ENCODE results near the gene RALY.
"Not testable (repeated sequence)": the region's sequence is repeated elsewhere in the genome, so short reads cannot be mapped to it uniquely, and the experiment has no call there.

RALY gene

DNA sequence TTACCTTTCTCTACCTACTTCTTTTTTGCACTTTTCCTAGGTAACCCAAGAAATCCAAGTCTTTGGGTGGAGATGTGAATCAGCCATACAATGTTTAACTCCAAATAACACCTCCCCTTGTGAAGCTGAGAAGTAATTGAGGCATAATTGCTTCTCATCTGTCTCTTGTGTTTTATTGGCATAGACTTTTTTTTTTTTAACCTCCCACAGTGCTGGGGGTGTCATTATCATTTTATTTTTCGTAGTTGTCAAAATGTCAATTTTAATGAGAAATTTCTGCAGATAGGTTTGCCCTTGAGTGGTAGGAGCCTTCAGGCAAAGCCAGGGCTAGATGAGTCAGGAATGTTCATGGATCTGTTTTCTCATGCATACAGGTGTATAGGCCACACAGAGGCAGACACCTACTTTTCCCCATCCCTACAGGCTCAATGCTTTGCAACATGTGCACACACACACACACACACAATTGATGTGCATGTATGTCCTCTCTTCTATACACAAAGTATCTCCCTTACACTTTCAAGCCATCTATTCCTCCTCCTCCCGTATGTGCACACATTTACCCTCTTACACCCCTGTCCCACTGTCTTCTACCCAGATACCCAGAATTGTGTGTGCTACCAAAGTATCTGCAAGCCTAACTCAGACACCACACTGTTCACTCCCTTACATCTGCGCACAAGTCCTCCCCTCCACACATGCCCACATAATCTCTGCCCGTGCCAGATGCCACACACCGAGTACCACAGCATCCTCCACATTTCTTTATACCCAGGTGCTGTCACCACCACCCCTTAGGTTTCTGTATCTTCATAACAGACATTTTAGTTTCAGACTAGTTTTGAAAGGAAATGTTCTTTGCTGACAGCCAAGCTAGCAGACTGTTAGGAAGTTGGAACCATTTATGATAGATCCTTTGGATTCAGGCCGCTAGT is 22.0 kb downstream of the RALY start:
- no peak for DNase-seq (ENCODE audit: low read depth in 2 of 2)

DNA sequence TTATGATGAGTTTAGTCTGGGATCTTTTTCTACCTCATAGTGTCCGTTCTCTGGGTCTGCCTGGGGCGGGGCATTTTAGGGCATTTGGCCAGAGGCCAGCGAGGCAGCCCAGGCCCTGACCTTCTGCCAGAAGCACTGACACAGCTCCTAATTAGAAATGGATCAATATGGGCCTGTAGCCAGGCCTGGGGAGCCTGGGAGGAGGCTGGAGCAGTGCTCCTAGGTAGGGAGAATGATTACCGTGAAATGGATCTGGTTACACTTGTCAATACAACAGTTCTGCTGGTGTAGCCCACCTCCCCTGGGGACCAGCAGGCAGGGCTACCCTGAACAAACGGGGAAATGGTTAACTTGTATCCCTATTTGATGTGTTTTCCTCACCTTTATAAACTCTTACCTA is 23.0 kb downstream of the RALY start:
- DNase-seq (ENCODE audit: low read depth in 2 of 2): no peak

DNA sequence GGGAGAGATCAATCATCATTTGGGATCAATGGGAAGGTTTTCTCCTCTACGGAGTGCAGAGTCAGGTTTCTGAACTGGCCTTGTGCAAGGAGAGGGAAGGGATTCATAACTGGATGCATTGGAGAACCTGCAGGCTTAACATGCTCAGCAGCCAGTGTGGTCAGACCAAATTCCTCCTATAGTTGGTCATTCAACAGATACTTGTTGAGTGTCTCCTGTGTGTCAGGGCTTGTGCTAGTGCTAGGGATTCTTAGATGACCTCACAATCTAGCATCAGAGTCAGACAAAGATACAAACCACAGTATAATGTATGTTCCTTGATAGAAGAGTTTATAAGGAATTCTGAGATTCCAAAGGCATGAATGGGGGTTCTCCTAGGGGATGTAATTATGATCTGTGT is 23.9 kb downstream of the RALY start:
- DNase-seq (ENCODE audit: low read depth in 2 of 2): no peak

DNA sequence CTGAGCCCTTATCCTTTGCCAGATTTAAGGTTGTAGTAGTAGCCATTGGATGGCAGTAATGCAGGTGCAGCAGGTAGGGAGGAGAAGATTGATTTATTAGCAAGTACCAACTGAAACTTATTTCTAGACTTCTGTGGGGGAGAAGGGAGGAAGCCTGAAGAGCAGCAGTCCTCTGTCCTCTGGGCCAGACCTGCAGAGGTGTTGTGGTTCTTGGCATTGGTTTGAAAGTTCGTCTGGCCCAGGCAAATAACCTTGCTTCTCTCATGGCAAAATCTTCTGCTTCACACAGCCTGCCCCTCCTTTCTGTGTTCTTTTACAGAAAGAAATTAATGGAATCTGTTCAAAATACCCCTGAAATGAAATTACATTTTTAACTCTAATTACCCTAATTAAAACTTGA is 24.5 kb downstream of the RALY start:
- no peak for DNase-seq (ENCODE audit: low read depth in 2 of 2)

DNA sequence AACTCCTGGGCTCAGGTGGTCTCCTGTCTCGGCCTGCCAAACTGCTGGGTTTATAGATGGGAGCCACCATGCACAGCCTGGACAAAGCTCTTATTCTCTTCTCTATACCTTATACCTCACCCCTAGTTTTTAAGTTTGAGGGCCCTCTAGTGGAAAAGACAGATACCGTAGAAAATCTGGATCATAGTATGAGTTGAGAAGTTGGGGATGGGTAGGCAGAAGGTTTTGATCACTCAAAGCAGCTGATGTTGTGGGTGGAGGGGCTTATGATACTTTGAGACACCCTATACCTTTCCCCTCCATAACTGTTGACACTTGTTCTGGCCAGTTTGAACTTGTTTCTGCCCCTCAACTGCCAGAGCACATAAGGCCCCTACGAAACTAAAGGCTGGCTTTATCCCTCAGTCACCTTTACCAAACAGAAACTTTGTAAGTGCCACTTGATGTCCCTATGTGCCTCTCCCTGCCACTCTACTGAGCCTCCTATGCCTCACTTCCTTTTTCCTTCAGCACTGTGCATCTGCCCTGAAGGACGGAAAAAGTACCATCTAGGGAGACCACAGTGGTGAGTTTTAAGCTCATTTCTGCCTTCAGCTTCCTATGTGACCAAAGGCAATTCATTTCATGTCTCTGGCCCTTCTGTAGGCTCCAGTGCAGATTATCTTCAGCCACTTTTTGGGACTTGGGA is 28.6 kb downstream of the RALY start:
- DNase-seq (ENCODE audit: low read depth in 2 of 2): no peak

DNA sequence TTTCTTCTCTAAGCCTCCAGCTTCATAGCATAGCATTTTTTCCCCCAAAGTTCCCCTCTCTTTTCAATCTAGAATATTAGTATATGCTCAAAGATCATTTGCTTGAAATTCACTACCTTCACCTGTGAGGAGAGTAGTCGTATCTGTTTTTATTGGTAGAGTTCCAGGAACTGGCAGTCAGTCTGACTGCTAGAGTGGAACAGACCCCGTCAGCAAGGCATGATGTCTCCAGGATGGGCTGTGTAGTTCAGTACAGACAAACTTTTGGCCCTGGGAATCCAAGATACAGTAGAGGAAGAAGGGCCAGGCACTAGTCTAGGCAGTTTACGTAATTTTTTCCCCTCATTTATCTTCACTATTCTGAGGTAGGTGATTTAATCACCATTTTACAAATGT is 29.1 kb downstream of the RALY start:
- DNase-seq (ENCODE audit: low read depth in 2 of 2): no peak

DNA sequence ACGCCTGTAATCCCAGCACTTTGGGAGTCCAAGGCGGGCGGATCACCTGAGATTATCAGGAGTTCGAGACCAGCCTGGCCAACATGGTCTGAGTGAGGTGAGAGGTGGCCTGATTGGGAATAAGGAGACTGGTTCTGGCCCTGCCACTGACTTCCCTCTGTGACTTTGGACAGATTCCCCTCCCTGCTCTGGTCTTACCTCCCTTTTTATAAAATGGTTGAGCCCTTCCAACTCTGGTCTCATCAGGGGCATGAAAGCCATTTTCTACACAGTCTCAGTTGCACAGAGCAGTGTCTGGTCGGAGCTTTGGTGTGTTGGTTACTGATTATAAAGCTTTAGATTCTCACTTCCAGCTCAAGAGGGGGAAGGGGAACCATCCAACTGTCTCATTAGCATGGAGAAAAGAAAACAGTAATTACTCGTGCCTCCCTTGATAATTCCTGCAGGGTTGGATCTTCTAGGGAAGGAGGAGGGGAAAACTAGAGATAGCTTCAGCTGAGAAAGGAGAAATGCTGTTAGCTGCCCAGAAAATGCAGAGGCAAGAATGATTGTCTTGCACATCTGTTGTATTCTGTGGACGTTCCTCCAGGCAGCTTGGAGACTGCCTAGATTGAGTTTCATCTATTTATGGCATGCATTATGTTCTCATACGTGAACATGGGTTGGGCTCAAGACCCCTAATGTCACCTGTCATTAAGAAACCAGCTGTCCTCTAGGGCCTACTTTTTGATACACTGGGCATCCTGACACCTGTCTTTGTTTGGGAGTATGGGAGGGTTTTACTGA is 30.4 kb downstream of the RALY start:
- no peak for DNase-seq (ENCODE audit: low read depth in 2 of 2)

DNA sequence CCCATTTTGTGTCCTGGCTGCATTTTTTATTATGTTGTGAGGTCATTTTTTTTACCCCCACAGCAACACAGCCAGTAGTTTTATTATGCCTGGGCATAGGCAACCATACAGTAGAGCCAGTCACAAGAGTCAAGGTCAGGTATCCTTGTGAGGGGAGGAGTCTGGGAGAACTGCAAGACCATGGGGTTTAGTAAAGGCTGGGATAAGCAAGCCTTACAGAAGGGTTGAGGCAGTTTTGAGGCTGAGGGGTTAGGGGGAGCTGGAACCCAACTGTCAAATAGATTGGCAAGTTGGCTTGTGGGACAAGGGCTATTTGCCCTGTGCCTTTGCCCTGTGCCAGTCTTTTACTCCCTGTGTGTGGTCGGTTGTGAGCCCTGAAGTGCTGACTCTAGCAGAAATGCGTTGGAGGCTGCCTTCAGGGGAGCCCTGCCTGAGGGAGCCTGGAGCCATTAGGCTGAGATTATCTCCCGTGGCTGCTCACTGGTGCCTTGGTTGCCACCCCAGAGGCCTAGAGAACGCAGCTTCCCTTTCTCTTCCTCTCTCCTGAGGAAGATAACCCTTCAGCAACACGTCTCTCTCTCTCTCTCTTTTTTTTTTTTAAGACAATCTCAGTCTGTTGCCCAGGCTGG is 31.1 kb downstream of the RALY start:
- DNase-seq (ENCODE audit: low read depth in 2 of 2): no peak

DNA sequence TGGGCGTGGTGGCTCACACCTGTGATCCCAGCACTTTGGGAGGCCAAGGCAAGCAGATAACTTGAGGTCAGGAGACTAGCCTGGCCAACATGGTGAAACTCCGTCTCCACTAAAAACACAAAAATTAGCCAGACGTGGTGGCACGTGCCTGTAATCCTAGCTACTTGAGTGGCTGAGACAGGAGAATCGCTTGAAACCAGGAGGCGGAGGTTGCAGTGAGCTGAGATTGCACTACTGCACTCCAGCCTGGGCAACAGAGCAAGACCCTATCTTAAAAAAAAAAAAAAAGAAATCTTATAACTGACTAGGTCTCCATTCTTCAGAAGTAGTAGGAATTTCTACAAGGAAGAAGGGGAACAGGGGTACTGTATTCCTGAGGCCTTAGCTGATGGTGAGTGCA is 34.3 kb downstream of the RALY start:
- DNase-seq (ENCODE audit: low read depth in 2 of 2): not testable (repeated sequence)

DNA sequence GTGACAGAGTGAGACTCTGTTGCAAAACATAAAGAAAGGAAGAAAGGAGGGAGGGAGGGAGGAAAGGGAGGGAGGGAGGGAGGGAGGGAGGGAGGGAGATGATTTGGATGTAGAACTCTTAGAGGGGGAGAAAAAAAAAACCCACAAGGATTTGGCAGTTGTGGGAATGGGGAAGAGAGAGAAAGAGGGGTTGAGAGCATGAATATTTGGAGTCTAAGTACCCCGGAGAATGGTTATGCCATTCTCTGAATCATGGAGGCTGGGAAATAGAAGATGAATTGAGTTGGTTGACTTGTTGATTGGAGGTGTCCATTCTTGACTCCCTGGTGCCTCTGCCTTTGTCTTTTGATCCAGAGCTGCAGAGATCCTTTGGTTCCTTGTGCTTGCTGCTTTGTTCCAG is 35.7 kb downstream of the RALY start:
- no peak for DNase-seq (ENCODE audit: low read depth in 2 of 2)

DNA sequence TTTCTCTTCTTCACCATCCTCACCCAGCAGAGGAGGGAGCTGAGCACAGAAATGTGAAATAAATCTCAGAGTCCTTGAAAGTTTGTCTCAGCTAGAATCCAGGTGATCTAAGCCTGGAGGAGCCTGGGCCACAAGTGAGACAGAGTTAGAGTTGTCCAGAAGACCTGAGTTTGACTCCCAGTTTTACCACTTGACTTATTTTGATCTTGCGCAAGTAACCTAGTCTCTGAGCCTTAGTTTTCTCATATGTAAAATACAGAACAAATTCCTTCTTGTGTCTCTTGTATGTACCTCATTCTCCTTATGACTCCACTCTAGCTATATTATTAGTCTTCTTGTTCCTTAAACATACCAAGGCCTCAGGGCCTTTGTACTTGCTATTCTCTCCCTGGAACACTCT is 36.7 kb downstream of the RALY start:
- no peak for DNase-seq (ENCODE audit: low read depth in 2 of 2)

DNA sequence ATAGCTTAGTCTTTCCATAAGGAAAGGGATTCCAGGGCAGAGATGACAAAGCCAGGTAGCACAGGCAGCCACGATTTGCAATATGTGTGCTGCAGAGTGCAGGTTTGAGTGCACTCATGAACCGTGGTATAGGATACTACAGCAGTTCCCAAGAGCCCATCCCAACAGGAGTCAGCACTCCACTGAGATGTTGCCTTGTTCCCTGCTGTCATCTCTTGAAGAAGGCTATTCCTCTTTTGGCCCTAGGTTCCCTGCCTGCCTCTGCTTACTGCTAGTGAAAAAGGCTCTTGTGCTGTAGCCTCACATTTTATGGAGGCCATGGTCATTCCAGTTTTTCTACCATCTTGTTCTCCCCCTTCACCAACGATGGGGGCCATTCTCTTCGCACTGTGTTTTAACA is 40.2 kb downstream of the RALY start:
- no peak for DNase-seq (ENCODE audit: low read depth in 2 of 2)

DNA sequence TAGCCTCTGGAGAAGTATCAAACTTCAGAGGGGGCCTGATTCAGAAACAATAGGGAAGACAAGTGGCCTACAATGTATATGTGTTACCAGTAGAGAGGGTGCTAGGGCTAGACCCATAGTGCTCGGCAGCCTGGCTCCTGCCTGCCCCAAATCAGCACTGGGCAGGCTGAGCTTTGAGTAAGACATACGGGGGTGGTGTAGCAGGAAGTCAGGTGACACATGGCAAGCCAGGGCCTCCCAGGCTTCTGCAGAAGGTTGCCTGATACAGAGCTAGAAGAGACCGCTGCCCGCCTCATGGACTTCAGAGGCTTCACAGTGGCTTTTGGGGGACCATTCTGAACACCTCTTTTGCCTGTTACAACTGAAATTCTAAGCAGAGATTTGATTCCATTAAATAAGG is 43.4 kb downstream of the RALY start:
- DNase-seq (ENCODE audit: low read depth in 2 of 2): peak; percentile 31 to 52

DNA sequence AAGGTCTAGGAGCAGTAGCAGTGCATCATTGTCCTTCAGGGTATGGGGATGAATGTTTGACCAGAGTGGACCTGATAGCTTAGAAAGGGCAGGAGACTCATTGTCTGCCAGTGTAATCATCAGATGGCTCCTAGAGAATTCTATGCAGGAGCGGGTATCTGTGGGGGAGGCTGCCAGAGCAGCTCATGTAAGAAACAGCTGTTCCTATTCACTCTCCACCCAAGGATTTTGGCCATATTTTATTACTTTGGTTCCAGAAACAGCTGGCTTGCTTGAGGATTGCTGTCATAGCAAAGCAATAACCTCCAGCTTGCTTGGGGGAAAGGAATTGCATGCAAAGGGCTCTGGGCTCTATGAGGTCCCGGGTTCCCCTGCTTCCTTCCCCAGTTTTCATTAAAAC is 44.1 kb downstream of the RALY start:
- no peak for DNase-seq (ENCODE audit: low read depth in 2 of 2)

DNA sequence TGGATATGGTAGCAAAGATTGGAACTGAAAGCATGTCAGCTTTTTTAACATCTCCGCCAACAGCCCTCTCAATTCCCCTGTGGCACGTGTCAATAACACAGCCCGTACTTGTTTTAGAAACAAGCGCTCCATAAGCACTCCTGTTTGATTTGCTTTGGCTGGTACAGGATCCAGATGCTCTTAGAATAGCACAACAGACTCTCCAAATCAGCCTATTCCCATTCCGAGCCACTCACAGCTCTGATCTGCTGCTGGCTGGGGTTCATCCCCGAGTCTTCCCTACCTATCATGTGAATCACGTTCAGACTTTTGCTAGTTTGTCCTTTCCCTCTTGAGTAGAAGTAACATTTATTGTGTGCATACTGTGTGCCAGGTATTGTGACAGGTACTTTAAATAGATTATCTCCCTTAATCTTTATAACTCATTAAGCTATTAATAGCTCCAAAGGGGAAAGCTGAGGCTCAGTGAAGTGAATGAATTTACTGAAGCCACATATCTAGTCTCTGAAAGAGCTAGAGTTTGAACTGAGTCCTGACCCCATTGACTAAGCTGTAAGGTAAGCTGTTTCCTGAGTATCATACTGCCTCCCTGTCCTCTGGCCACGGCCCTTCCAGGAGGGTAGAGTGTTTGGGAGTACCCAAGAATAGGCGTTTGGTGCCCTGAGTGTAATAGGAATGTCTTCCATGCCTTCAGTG is 46.7 kb downstream of the RALY start:
- DNase-seq (ENCODE audit: low read depth in 2 of 2): no peak

DNA sequence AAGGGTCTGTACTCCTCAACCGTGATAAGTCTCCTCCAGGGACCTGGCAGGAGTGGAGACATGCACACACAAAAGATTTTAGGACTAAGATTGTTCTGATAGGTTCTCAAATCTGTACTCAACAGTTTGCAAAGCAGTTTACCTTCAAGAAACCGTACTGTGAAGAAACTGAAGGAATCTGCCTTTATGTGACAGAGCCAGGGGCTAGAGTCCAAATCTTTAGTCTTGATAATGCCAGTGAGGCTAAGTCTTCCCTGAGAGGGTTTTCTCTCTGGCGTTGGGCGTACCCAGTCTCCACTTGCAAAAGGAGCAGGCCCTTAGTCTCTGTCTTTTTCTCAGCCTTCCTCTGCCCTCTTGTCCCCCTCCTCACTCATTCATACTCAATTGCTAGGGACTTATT is 47.5 kb downstream of the RALY start:
- no peak for DNase-seq (ENCODE audit: low read depth in 2 of 2)

DNA sequence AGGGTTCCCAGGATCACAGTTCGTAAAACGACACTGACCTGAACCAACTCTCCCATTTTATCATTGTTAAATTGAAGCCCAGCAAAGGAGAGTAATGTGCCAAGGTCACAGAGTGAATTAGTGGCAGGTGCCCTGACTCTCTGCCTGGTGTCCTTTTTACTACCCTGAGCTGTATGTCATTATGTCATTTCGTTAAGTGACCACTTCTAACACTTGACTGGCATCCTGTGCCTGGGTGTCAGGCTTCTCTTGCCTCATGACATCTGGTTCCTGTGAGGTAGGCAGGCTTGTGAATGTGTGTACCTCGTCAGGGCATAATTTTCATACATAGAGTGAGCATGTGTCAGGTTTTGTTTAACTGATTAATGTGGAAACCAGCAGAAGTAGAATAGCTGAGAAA is 48.6 kb downstream of the RALY start:
- no peak for DNase-seq (ENCODE audit: low read depth in 2 of 2)

DNA sequence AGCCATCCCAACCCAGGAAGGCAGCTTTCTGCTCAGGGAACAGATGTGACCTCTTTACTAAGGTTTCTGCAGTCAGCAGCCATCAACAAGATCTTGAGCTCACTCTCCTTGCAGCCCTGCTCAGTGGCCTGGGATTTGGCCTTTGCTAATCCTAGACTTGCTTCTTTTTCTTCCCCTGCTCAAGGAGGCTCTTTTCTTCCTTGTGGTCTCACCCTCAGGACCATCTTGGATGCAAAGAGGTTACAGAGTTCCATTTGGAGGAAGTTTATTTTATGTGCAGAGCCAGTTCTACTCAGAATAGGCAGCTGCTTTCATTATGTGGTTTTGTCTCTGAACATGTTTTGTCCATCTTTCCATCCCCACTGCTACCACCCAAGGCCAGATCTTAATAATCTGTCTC is 49.3 kb downstream of the RALY start:
- DNase-seq (ENCODE audit: low read depth in 2 of 2): no peak

DNA sequence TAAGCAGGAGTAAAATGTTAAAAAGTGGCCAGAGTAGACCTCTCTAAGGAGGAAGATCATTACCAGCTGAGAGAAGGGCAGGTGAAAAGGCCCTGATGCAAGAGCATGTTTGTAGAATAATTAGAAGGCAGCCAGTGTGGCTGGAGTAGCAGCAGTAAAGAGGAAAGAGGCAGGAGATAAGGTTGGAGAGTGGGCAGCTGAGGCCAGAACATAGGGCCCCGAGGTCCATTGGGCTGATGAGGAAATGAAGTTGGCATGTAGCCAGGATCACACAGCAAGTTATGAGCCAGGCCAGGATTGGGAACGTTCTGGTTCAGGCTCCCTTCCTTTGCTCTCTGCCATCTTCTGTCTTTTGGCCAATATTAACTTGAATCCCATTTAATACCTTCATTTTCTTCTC is 51.6 kb downstream of the RALY start:
- DNase-seq (ENCODE audit: low read depth in 2 of 2): no peak

DNA sequence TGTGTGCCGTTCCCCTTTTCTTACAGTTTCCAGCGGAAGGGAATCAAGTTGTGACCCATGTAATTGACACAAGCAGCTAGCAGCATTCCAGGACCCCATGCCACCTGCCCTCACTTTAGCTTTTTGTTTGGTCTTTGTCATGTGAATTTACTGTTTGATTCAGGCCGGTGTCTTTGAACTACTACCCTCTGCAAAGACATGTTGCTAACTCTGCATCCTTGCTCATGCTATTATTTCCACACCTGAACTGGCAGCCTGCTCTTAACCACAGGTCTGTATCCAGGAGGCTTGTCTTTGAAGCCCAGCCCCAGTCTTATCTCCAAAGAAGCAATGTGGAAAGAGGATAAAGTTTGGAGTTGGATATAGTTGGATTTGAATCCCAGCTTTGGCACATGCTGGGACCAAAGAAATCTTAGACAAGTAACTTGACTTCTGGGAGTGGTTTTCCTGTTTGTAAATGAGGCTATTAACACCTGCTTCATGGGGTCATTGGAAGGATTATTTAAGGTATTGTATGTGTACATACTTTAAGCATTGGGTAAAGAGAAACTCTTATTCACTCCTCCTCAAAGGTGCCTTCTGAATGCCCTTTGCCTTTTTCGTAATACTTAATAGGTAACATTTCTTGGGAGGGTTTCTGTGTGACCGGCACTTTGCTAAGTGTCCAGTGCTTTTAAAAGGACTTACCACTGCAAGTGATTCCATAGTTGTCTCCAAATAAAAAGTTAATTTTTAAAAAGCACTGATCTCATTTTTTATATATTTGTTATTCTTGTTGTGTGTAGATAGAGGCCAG is 52.4 kb downstream of the RALY start:
- DNase-seq (ENCODE audit: low read depth in 2 of 2): no peak

All from activated CD8-positive, alpha-beta memory T cell treated with anti-CD3 and anti-CD28 coated beads for 4 hours (primary cell).